CD14-positive monocyte (primary cell): ENCODE results near the gene HPDL. TPM values are rescaled to one million over a fixed set of nuclear protein-coding genes. Genes with fewer than 3 reads are reported as not detected.

ENCODE experiments used
- DNase-seq, 3 donors: peaks; one replicate each; pipeline ENCODE4 v3.0.0-alpha.2; 2011 to 2022
- H2AFZ ChIP-seq: 2 replicates; pipeline ENCODE4 v1.6.0; 2012; ENCODE audit warnings: mild to moderate bottlenecking, low read depth, low read length, inconsistent platforms; ENCODE audit not compliant: insufficient read depth, poor library complexity, severe bottlenecking
- H3K27ac ChIP-seq, 2 donors: 1 replicate in 1 of 2; 2 replicates in 1 of 2; pipeline ENCODE4 v1.5.1; 2012 to 2013; ENCODE audit warnings: low read length in 2 of 2, control low read depth in 1 of 2, inconsistent platforms in 1 of 2, low read depth in 1 of 2, mild to moderate bottlenecking in 1 of 2
- H3K27me3 ChIP-seq, 2 donors: one replicate each; pipeline versions ENCODE4 v1.6.0 to v1.6.1; 2011 to 2013; ENCODE audit warnings: low read length in 2 of 2; ENCODE audit not compliant: control insufficient read depth in 2 of 2, insufficient read depth in 2 of 2
- H3K36me3 ChIP-seq, 2 donors: replicated peaks in 1 of 2; 1 replicate in 1 of 2; 2 replicates in 1 of 2; pipeline versions ENCODE4 v1.5.1 to v1.6.1; 2012 to 2013; ENCODE audit warnings: low read length in 2 of 2, control low read depth in 1 of 2, inconsistent platforms in 1 of 2, mild to moderate bottlenecking in 1 of 2; ENCODE audit not compliant: insufficient read depth in 2 of 2, control insufficient read depth in 1 of 2
- H3K4me1 ChIP-seq, 2 donors: 1 replicate in 1 of 2; 2 replicates in 1 of 2; pipeline versions ENCODE4 v1.5.1 to v1.6.1; 2012 to 2013; ENCODE audit warnings: low read length in 2 of 2, control low read depth in 1 of 2, inconsistent platforms in 1 of 2, mild to moderate bottlenecking in 1 of 2, moderate library complexity in 1 of 2; ENCODE audit not compliant: insufficient read depth in 2 of 2, control insufficient read depth in 1 of 2
- H3K4me2 ChIP-seq: replicated peaks from 2 replicates; pipeline ENCODE3; 2012; ENCODE audit warnings: low read length, moderate library complexity, mild to moderate bottlenecking; ENCODE audit not compliant: poor library complexity, severe bottlenecking; ENCODE audit errors: extremely low read depth
- H3K4me3 ChIP-seq, 3 experiments: fragments of 200-600 bp in 1 of 3; sonication (generic) in 1 of 3; replicated peaks in 1 of 3; 1 replicate in 2 of 3; 2 replicates in 1 of 3; pipeline ENCODE4 v1.5.1; 2011 to 2013; ENCODE audit warnings: low read length in 3 of 3, mild to moderate bottlenecking in 3 of 3, control low read depth in 2 of 3, low read depth in 2 of 3, inconsistent platforms in 1 of 3, moderate library complexity in 1 of 3
- H3K79me2 ChIP-seq: 2 replicates; pipeline ENCODE4 v1.6.0; 2012; ENCODE audit warnings: mild to moderate bottlenecking, control low read depth, inconsistent platforms, low read length, moderate library complexity; ENCODE audit not compliant: insufficient read depth
- H3K9ac ChIP-seq: 2 replicates; pipeline ENCODE4 v1.6.0; 2017; ENCODE audit warnings: low read length, mild to moderate bottlenecking; ENCODE audit not compliant: insufficient read depth, poor library complexity, severe bottlenecking
- H3K9me3 ChIP-seq, 2 donors: replicated peaks in 1 of 2; 1 replicate in 1 of 2; 2 replicates in 1 of 2; pipeline versions ENCODE4 v1.5.1 to v1.6.1; 2012 to 2013; ENCODE audit warnings: low read length in 2 of 2, control low read depth in 1 of 2; ENCODE audit not compliant: control insufficient read depth in 1 of 2, insufficient read depth in 1 of 2
- H4K20me1 ChIP-seq: 2 replicates; pipeline ENCODE4 v1.6.0; 2012; ENCODE audit warnings: mild to moderate bottlenecking, low read length, control low read depth, moderate library complexity; ENCODE audit not compliant: insufficient read depth
- H3K27ac Mint-ChIP-seq, 7 donors: one replicate each; pipeline ENCODE4 v1.8.0; 2020; ENCODE audit warnings: mild to moderate bottlenecking in 7 of 7, mixed read lengths in 7 of 7, moderate library complexity in 6 of 7, inconsistent platforms in 2 of 7
- H3K27me3 Mint-ChIP-seq, 3 donors: one replicate each; pipeline ENCODE4 v1.8.0; 2021 to 2022; ENCODE audit warnings: low read depth in 3 of 3, mild to moderate bottlenecking in 3 of 3, mixed read lengths in 3 of 3, moderate library complexity in 3 of 3, inconsistent platforms in 1 of 3
- H3K36me3 Mint-ChIP-seq, 2 donors: one replicate each; pipeline ENCODE4 v1.8.0; 2020; ENCODE audit warnings: mixed read lengths in 2 of 2, inconsistent platforms in 1 of 2, mild to moderate bottlenecking in 1 of 2
- H3K4me1 Mint-ChIP-seq: one replicate; pipeline ENCODE4 v1.8.0; 2020; ENCODE audit warnings: mild to moderate bottlenecking, mixed read lengths
- H3K4me3 Mint-ChIP-seq, 2 donors: one replicate each; pipeline ENCODE4 v1.8.0; 2020; ENCODE audit warnings: mild to moderate bottlenecking in 2 of 2, mixed read lengths in 2 of 2, moderate library complexity in 1 of 2
- H3K9me3 Mint-ChIP-seq, 7 donors: one replicate each; pipeline ENCODE4 v1.8.0; 2020 to 2022; ENCODE audit warnings: mixed read lengths in 7 of 7, mild to moderate bottlenecking in 6 of 7, moderate library complexity in 6 of 7, inconsistent platforms in 2 of 7
- WGBS: methylation state at CpG from one replicate; pipeline ENCODE4 v1.1.5; 2013; ENCODE audit warnings: missing lambda C conversion rate; ENCODE audit not compliant: insufficient coverage; 5-methylcytosine and 5-hydroxymethylcytosine counted together
- intact Hi-C, 2 donors: fragments of 100-400 bp; cut with micrococcal nuclease; formaldehyde crosslinking; loops; one replicate each; pipeline versions ENCODE4 v1.15.0 to v1.15.1; 2023
- polyA plus RNA-seq, 3 donors: library from polyadenylated mRNA; depleted of rRNA in 1 of 3; unstranded in 2 of 3; stranded (reverse) in 1 of 3; fragments of 300-500 nt in 2 of 3; fragments of >200 nt in 1 of 3; fragmentation: Illumina TruSeq in 2 of 3; gene quantifications; 1 replicate in 2 of 3; 2 replicates in 1 of 3; pipeline ENCODE4 v1.2.3, GENCODE V29; 2012 to 2021
- TF ChIP-seq, protein P1 (sequence below): fragments of 200-600 bp; IDR thresholded peaks from one replicate; pipeline ENCODE4 v1.8.0; 2022; ENCODE audit warnings: antibody characterized with exemption, mild to moderate bottlenecking

The HPDL gene
- polyA plus RNA-seq, 3 donors: 0.17 TPM; not detected in 2

DNA sequence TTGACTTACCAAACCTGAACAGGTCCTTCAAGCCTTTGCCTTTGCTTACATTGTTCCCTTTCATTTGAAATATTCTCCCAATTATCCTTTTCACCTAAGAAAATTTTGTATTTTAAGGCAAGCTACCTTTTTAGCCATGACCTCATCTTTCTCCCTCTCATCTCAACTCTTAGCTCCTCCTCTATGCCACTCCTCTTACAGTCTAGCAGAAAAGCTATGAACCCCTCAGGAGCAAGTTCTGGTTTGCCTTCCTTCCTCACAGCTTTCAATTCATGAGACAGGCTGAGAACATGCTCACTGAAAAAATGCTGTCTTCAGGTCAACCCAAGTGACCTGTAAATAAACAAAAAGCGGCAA is 21.9 kb downstream of the HPDL start:
- intact Hi-C loops: loop anchor here in 1 of 2 donors (10.0 kb wide), 1 partner anchor 226 kb away; no protein-coding TSS in a partner anchor
- Histone ChIP-seq H4K20me1 (no peaks in the 10 kb centered on the region), H3K79me2 (no peaks in the 10 kb centered on the region), H3K4me1 (no peaks in the 10 kb centered on the region), H3K4me2 (no peak overlapping the region), H3K27ac (no peak overlapping the region), H3K36me3 (peaks cover 27 to 42% of the 10 kb centered on the region in 2 donors), H3K27me3 (no peaks in the 10 kb centered on the region), H3K9me3 (no peaks in the 10 kb centered on the region), H3K4me3 (no peak overlapping the region), H3K9ac (no peak overlapping the region), H2AFZ (no peak overlapping the region)
- TF ChIP-seq, protein P1, sequence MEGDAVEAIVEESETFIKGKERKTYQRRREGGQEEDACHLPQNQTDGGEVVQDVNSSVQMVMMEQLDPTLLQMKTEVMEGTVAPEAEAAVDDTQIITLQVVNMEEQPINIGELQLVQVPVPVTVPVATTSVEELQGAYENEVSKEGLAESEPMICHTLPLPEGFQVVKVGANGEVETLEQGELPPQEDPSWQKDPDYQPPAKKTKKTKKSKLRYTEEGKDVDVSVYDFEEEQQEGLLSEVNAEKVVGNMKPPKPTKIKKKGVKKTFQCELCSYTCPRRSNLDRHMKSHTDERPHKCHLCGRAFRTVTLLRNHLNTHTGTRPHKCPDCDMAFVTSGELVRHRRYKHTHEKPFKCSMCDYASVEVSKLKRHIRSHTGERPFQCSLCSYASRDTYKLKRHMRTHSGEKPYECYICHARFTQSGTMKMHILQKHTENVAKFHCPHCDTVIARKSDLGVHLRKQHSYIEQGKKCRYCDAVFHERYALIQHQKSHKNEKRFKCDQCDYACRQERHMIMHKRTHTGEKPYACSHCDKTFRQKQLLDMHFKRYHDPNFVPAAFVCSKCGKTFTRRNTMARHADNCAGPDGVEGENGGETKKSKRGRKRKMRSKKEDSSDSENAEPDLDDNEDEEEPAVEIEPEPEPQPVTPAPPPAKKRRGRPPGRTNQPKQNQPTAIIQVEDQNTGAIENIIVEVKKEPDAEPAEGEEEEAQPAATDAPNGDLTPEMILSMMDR: no peak
- 89% methylated on average over 1 of the region's 1 CpG for WGBS
- DNase-seq: no peak
- peaks cover 34 to 44% of the 10 kb centered on the region in 2 donors for H3K36me3 Mint-ChIP-seq
- no peaks in the 10 kb centered on the region for H3K9me3 Mint-ChIP-seq
- no peak overlapping the region for H3K4me3 Mint-ChIP-seq
- no peak overlapping the region for H3K27ac Mint-ChIP-seq
- peaks cover 0 to 1% (median 0%) of the 10 kb centered on the region in 3 donors for H3K27me3 Mint-ChIP-seq
- H3K4me1 Mint-ChIP-seq: no peaks in the 10 kb centered on the region

DNA sequence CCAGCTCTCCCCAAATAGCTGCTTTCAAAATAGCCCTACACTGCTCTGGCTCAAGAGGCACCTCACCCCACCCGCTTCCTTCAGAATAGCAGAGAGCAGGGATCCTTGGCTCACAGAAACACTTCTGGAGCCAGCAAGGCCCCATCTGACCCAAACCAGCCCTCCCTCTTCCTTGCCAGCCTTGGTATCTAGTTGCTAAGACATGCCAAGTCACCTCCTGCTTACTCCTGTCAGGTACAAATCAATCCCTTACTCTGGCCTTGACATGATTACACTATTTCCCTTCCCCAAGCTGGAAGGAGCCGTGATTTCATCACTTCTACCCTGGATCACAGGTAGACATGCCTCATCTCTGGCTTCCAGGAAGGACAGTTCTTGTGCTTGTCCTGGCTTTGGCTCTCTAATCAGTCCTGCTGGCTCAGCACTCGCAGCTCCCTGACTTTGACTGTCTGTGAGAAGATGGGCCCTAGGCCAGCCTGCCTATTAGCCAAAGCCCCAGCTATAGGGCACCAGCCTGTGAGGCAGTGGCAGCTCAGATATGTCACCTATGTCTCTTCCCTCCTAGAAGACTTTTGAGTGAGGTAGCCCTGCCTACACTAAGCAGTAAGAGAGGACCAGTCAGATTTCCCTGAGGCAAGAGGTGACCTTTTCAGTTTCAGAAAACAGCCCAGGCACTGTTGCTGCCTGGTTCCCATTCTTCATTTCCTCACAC is 22.4 kb downstream of the HPDL start:
- H3K4me3 ChIP-seq: no peak overlapping the region
- peaks cover 22 to 36% of the 10 kb centered on the region in 2 donors for H3K36me3 ChIP-seq
- Mint-ChIP-seq H3K4me3 (no peak overlapping the region), H3K27me3 (peaks cover 0 to 1% (median 0%) of the 10 kb centered on the region in 3 donors), H3K27ac (no peak overlapping the region), H3K4me1 (no peaks in the 10 kb centered on the region), H3K9me3 (no peaks in the 10 kb centered on the region), H3K36me3 (peaks cover 29 to 39% of the 10 kb centered on the region in 2 donors)
- H4K20me1 ChIP-seq: no peaks in the 10 kb centered on the region
- no peak overlapping the region for H3K9ac ChIP-seq
- H3K79me2 ChIP-seq: no peaks in the 10 kb centered on the region
- no peak overlapping the region for H2AFZ ChIP-seq
- H3K4me1 ChIP-seq: no peaks in the 10 kb centered on the region
- H3K4me2 ChIP-seq: no peak overlapping the region
- 100% methylated on average over 3 of the region's 3 CpGs for WGBS
- no peaks in the 10 kb centered on the region for H3K27me3 ChIP-seq
- H3K27ac ChIP-seq: no peak overlapping the region
- DNase-seq: no peak
- H3K9me3 ChIP-seq: no peaks in the 10 kb centered on the region
- intact Hi-C loops: loop anchor here in 1 of 2 donors (10.0 kb wide), 1 partner anchor 226 kb away; no protein-coding TSS in a partner anchor
- TF ChIP-seq, protein P1: no peak
